GM12864 (cell line): ENCODE measurements around the gene GIT1.

Experiments
- DNase-seq: peaks from one replicate; pipeline ENCODE4 v3.0.0-alpha.2; 2011; ENCODE audit warnings: low read depth
- H3K4me3 ChIP-seq: 2 replicates; pipeline ENCODE4 v1.5.1; 2011; ENCODE audit warnings: mild to moderate bottlenecking, low read depth, low read length, control low read depth
- CTCF ChIP-seq: IDR thresholded peaks from 2 replicates; pipeline ENCODE4 v1.5.1; 2011; ENCODE audit warnings: low read depth, mild to moderate bottlenecking, moderate library complexity, low read length, control low read depth, inconsistent platforms; ENCODE audit errors: missing control alignments

Gene GIT1

GRCh38 chr17:29612094-29612403, 22.6 kb upstream of the GIT1 start:
- DNase-seq = no peak
- TF ChIP-seq CTCF = no peak
- H3K4me3 ChIP-seq = no peak overlapping the region

- no peak overlapping the region for H3K4me3 ChIP-seq
- DNase-seq = no peak
- TF ChIP-seq CTCF = no peak
Measured at GRCh38 chr17:29611351-29612093, 22.1 kb upstream of the GIT1 start.

- no peak overlapping the region for H3K4me3 ChIP-seq
- no peak for DNase-seq
- no peak for TF ChIP-seq CTCF
Measured at GRCh38 chr17:29610395-29610794, 20.9 kb upstream of the GIT1 start.

- no peak for TF ChIP-seq CTCF
- no peak overlapping the region for H3K4me3 ChIP-seq
- DNase-seq = no peak
Measured at GRCh38 chr17:29608986-29609385, 19.5 kb upstream of the GIT1 start.

GRCh38 chr17:29607557-29608195, 18.2 kb upstream of the GIT1 start:
- H3K4me3 ChIP-seq = no peak overlapping the region
- no peak for TF ChIP-seq CTCF
- DNase-seq = no peak

GRCh38 chr17:29603109-29603674, 13.7 kb upstream of the GIT1 start:
- H3K4me3 ChIP-seq = no peak overlapping the region
- TF ChIP-seq CTCF = no peak
- no peak for DNase-seq
